Natural killer cell (primary cell): ENCODE measurements around the gene GALNT9. TPM values are rescaled to one million over a fixed set of nuclear protein-coding genes. Genes with fewer than 3 reads are reported as not detected.
A peak's percentile ranks its signal among the peaks of the same experiment; 100 is the strongest.

Experiments used
- ATAC-seq, 3 donors: fragments of 150-1000 bp in 2 of 3; fragments of 200-7000 bp in 1 of 3; cut with Tn5 transposase; 1 replicate in 1 of 3; 2 replicates in 2 of 3; pipeline ENCODE4 v1.10.0; 2021; ENCODE audit warnings: mild to moderate bottlenecking in 2 of 3, moderate library complexity in 2 of 3
- DNase-seq, 2 donors: peaks; one replicate each; pipeline versions ENCODE4 v3.0.0 to v3.0.0-alpha.2; 2013 to 2021; ENCODE audit warnings: mixed read lengths in 1 of 2
- H3K27ac ChIP-seq: one replicate; pipeline ENCODE4 v1.5.1; 2013; ENCODE audit warnings: mild to moderate bottlenecking, low read length
- H3K27me3 ChIP-seq: one replicate; pipeline ENCODE4 v1.6.1; 2013; ENCODE audit warnings: low read length; ENCODE audit not compliant: control insufficient read depth, insufficient read depth
- H3K36me3 ChIP-seq: one replicate; pipeline ENCODE4 v1.6.1; 2013; ENCODE audit warnings: low read length; ENCODE audit not compliant: control insufficient read depth, insufficient read depth
- H3K4me1 ChIP-seq: one replicate; pipeline ENCODE4 v1.6.1; 2013; ENCODE audit warnings: low read length; ENCODE audit not compliant: control insufficient read depth, insufficient read depth
- H3K4me3 ChIP-seq: one replicate; pipeline ENCODE4 v1.5.1; 2013; ENCODE audit warnings: low read length
- H3K9me3 ChIP-seq: one replicate; pipeline ENCODE4 v1.6.1; 2013; ENCODE audit warnings: low read length; ENCODE audit not compliant: control insufficient read depth, insufficient read depth
- H3K27ac Mint-ChIP-seq, 2 donors: one replicate each; pipeline ENCODE4 v1.8.0; 2022; ENCODE audit warnings: mild to moderate bottlenecking in 2 of 2, mixed read lengths in 2 of 2, moderate library complexity in 1 of 2
- H3K27me3 Mint-ChIP-seq, 2 donors: one replicate each; pipeline ENCODE4 v1.8.0; 2022; ENCODE audit warnings: low read depth in 2 of 2, mixed read lengths in 2 of 2
- H3K36me3 Mint-ChIP-seq: one replicate; pipeline ENCODE4 v1.8.0; 2022; ENCODE audit warnings: mixed read lengths
- H3K4me1 Mint-ChIP-seq, 2 donors: one replicate each; pipeline ENCODE4 v1.8.0; 2022; ENCODE audit warnings: mixed read lengths in 2 of 2
- H3K4me3 Mint-ChIP-seq: one replicate; pipeline ENCODE4 v1.8.0; 2022; ENCODE audit warnings: mild to moderate bottlenecking, moderate library complexity, mixed read lengths
- H3K9me3 Mint-ChIP-seq, 2 donors: one replicate each; pipeline ENCODE4 v1.8.0; 2022; ENCODE audit warnings: mixed read lengths in 2 of 2
- CTCF ChIP-seq: fragments of 200-600 bp; IDR thresholded peaks from one replicate; pipeline ENCODE4 v1.8.0; 2022; ENCODE audit warnings: antibody characterized with exemption
- WGBS: methylation state at CpG from one replicate; pipeline ENCODE4 v1.1.7; 2013; ENCODE audit warnings: missing lambda C conversion rate; ENCODE audit not compliant: insufficient coverage; 5-methylcytosine and 5-hydroxymethylcytosine counted together
- intact Hi-C: fragments of 100-400 bp; cut with micrococcal nuclease; formaldehyde crosslinking; loops from one replicate; pipeline ENCODE4 v1.14.2; 2022
- total RNA-seq, 4 donors: library from RNA; stranded (reverse); fragments of 120-200 nt in 1 of 4; gene quantifications; one replicate each; pipeline versions ENCODE4 v1.2.3 to v1.2.4, GENCODE V29; 2013 to 2022

GALNT9 gene
- total RNA-seq, 3 donors from 2014 or later (not counting 1 experiment from before 2014, with no cell fraction given): not detected

GRCh38 chr12:132290203-132290540 lies 39.2 kb downstream of the GALNT9 start:
- no peak for TF ChIP-seq CTCF
- DNase-seq (no peak), ATAC-seq (no peak)
- no peaks in the 10 kb centered on the region for H3K9me3 Mint-ChIP-seq
- Histone ChIP-seq H3K4me1 (no peaks in the 10 kb centered on the region), H3K27ac (no peak overlapping the region), H3K36me3 (no peaks in the 10 kb centered on the region), H3K27me3 (peaks cover 5% of the 10 kb centered on the region), H3K4me3 (no peak overlapping the region), H3K9me3 (peaks cover 11% of the 10 kb centered on the region)
- H3K27me3 Mint-ChIP-seq: peaks cover 8 to 14% of the 10 kb centered on the region in 2 donors
- no peak overlapping the region for H3K4me3 Mint-ChIP-seq
- H3K36me3 Mint-ChIP-seq: no peaks in the 10 kb centered on the region
- intact Hi-C loops: no loop called here
- H3K4me1 Mint-ChIP-seq: peaks cover 5 to 8% of the 10 kb centered on the region in 2 donors
- H3K27ac Mint-ChIP-seq: peak overlapping the region in 1 of 2 donors; percentile 46
- WGBS: 96% methylated on average over 12 of the region's 12 CpGs

DNA sequence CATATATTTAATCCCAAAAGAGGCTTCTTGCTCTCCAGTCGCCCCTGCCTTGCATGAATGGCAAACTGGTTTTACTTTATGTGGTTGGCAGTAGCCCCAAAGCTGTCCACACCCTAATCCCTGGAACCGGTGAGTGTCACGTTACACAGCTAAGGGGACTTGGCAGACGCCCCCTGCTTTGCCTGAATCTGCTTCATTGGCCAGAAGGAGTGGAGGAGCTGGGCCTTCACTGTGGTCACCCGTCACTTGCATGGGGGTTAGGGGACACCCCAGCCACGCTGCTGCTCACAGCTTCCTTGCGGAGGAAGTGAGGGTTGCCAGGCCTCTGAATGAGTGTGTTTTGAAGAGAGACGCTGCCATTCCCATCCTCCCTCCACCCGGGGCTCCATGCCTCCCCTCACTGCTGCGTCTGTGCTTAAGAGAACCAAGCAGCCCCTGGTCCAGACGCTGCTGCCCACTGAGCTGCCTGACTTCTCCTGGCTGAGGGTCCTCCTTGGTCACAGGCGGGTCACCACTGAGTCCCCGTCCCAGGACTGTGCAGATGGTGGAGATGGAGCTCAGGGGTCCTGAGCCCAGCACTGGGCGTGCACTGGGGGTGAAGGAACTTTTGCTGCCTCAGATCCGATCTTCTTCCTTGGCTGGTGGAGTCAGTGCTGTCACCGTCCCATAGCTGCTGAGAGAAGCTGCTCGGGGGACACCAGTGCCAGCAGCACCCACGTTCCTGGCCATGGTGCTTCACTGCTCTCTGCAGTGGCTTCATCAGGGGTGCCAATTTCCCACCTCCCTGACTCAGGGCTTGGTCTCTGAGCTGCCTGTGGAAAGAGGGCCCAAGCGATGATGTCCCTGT lies 39.8 kb downstream of the GALNT9 start:
- intact Hi-C loops: no loop called here
- Histone ChIP-seq H3K27me3 (peaks cover 8% of the 10 kb centered on the region), H3K36me3 (no peaks in the 10 kb centered on the region), H3K4me1 (no peaks in the 10 kb centered on the region), H3K4me3 (no peak overlapping the region), H3K9me3 (peaks cover 11% of the 10 kb centered on the region), H3K27ac (no peak overlapping the region)
- Mint-ChIP-seq H3K9me3 (no peaks in the 10 kb centered on the region), H3K27me3 (peaks cover 8 to 14% of the 10 kb centered on the region in 2 donors), H3K4me3 (no peak overlapping the region), H3K4me1 (peaks cover 5 to 8% of the 10 kb centered on the region in 2 donors), H3K36me3 (no peaks in the 10 kb centered on the region), H3K27ac (peak overlapping the region in 1 of 2 donors; percentile 46)
- 51% methylated on average over 19 of the region's 19 CpGs for WGBS
- ATAC-seq: no peak
- no peak for TF ChIP-seq CTCF
- DNase-seq: no peak

DNA sequence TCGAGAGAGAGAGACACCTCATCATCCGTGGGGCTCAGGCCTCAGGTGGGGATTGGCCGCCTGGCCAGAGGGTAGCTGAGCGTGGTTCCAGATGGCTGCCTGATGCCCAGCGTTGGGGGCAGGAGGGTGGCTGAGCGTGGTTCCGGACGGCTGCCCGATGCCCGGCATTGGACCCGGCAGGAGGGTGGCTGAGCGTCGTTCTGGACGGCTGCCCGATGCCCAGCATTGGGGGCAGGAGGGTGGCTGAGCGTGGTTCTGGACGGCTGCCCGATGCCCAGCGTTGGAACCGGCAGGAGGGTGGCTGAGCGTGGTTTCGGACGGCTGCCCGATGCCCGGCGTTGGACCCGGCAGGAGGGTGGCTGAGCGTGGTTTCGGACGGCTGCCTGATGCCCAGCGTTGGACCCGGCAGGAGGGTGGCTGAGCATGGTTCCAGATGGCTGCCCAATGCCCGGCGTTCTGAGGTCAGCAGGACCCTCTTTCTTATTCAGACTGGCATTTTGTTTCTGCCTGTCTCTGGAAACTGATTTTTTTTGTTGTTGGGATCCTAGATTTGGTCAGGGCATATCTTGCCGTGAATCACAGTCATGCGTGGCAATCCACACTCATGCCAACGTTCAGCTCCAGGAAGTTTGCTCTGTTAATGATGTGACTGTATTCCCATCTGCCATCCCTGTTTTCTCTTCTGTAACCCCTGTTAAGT lies 40.7 kb downstream of the GALNT9 start:
- no peak for ATAC-seq
- H3K27me3 ChIP-seq: peaks cover 9% of the 10 kb centered on the region
- no peaks in the 10 kb centered on the region for H3K4me1 ChIP-seq
- H3K27ac ChIP-seq: no peak overlapping the region
- no peak for DNase-seq
- H3K4me3 ChIP-seq: no peak overlapping the region
- no peak overlapping the region for H3K4me3 Mint-ChIP-seq
- no peak for TF ChIP-seq CTCF
- intact Hi-C loops: no loop called here
- no peaks in the 10 kb centered on the region for H3K9me3 Mint-ChIP-seq
- peaks cover 8 to 12% of the 10 kb centered on the region in 2 donors for H3K27me3 Mint-ChIP-seq
- H3K36me3 ChIP-seq: no peaks in the 10 kb centered on the region
- 90% methylated on average over 37 of the region's 37 CpGs for WGBS
- H3K4me1 Mint-ChIP-seq: peaks cover 5 to 8% of the 10 kb centered on the region in 2 donors
- no peak overlapping the region for H3K27ac Mint-ChIP-seq
- H3K9me3 ChIP-seq: peaks cover 11% of the 10 kb centered on the region
- no peaks in the 10 kb centered on the region for H3K36me3 Mint-ChIP-seq
